ENCODE measurements around the gene PLEKHG5. TPM values are rescaled to one million over a fixed set of nuclear protein-coding genes. Genes with fewer than 3 reads are reported as not detected.
"Not testable (repeated sequence)": the region's sequence is repeated elsewhere in the genome, so short reads cannot be mapped to it uniquely, and the experiment has no call there.

PLEKHG5 gene
- total RNA-seq, 3 donors from 2014 or later, result 7.0 to 12.0 (median 11.8) TPM

- TF ChIP-seq POLR2A (IDR thresholded peaks at IDR 0.05), result no peak
- TF ChIP-seq POLR2AphosphoS5 (IDR thresholded peaks at IDR 0.05), result no peak
- TF ChIP-seq CTCF (IDR thresholded peaks at IDR 0.05), result no peak
- Histone ChIP-seq H3K4me1 (peaks cover 10 to 14% of the 10 kb centered on the region in 2 donors), H3K36me3 (no peaks in the 10 kb centered on the region), H3K4me3 (peak overlapping the region in 2 of 3 donors; percentile 64 to 92), H3K27me3 (no peaks in the 10 kb centered on the region), H3K27ac (peak overlapping the region; percentile 10 to 48), H3K9me3 (no peaks in the 10 kb centered on the region)
- DNase-seq (ENCODE audit: low spot score in 2 of 2), result no peak
- intact Hi-C loops (cut with DNase I; ENCODE audit: low total_unique reads), result loop anchor here (10.0 kb wide), 1 partner anchor 149 kb away; no protein-coding TSS in a partner anchor
These were observed 4.3 kb upstream of the PLEKHG5 start for GRCh38 chr1:6495540-6496364.

- DNase-seq (ENCODE audit: low spot score in 2 of 2), result no peak
- Histone ChIP-seq H3K4me1 (peaks cover 10 to 14% of the 10 kb centered on the region in 2 donors), H3K9me3 (no peaks in the 10 kb centered on the region), H3K4me3 (no peak overlapping the region), H3K27ac (peak overlapping the region; percentile 15 to 48), H3K27me3 (no peaks in the 10 kb centered on the region), H3K36me3 (no peaks in the 10 kb centered on the region)
- intact Hi-C loops (cut with DNase I; ENCODE audit: low total_unique reads), result loop anchor here (10.0 kb wide), 1 partner anchor 150 kb away; no protein-coding TSS in a partner anchor
- TF ChIP-seq POLR2A (IDR thresholded peaks at IDR 0.05) (no peak), POLR2AphosphoS5 (IDR thresholded peaks at IDR 0.05) (no peak)
These were observed 3.6 kb upstream of the PLEKHG5 start for GRCh38 chr1:6495041-6495441.

GRCh38 chr1:6494627-6495026, 3.2 kb upstream of the PLEKHG5 start:
- TF ChIP-seq POLR2AphosphoS5 (IDR thresholded peaks at IDR 0.05), result no peak
- TF ChIP-seq POLR2A (IDR thresholded peaks at IDR 0.05), result no peak
- no peak for TF ChIP-seq CTCF (IDR thresholded peaks at IDR 0.05)
- H3K4me3 ChIP-seq, result no peak overlapping the region
- no peaks in the 10 kb centered on the region for H3K27me3 ChIP-seq
- no peaks in the 10 kb centered on the region for H3K9me3 ChIP-seq
- intact Hi-C loops (cut with DNase I; ENCODE audit: low total_unique reads), result loop anchor here (10.0 kb wide), 1 partner anchor 150 kb away; no protein-coding TSS in a partner anchor
- no peak for DNase-seq (ENCODE audit: low spot score in 2 of 2)
- H3K36me3 ChIP-seq, result no peaks in the 10 kb centered on the region
- peaks cover 10 to 14% of the 10 kb centered on the region in 2 donors for H3K4me1 ChIP-seq
- peak overlapping the region; percentile 15 to 48 for H3K27ac ChIP-seq

- DNase-seq (ENCODE audit: low spot score in 2 of 2); H3K27ac ChIP-seq; H3K36me3 ChIP-seq; H3K4me3 ChIP-seq; H3K9me3 ChIP-seq; H3K27me3 ChIP-seq: not testable (repeated sequence)
- H3K4me1 ChIP-seq, result peaks cover 10 to 14% of the 10 kb centered on the region in 2 donors
- intact Hi-C loops (cut with DNase I; ENCODE audit: low total_unique reads), result loop anchor here (10.0 kb wide), 1 partner anchor 151 kb away; no protein-coding TSS in a partner anchor
These were observed 2.4 kb upstream of the PLEKHG5 start for GRCh38 chr1:6493834-6494223.

- H3K4me1 ChIP-seq, result peaks cover 6 to 10% of the 10 kb centered on the region in 2 donors
- H3K27ac ChIP-seq, result peak overlapping the region; percentile 82 to 86
- H3K36me3 ChIP-seq, result no peaks in the 10 kb centered on the region
- no peaks in the 10 kb centered on the region for H3K27me3 ChIP-seq
- DNase-seq (ENCODE audit: low spot score in 2 of 2), result no peak
- no peak for TF ChIP-seq POLR2AphosphoS5 (IDR thresholded peaks at IDR 0.05)
- no peak for TF ChIP-seq CTCF (IDR thresholded peaks at IDR 0.05)
- TF ChIP-seq POLR2A (IDR thresholded peaks at IDR 0.05), result no peak
- H3K4me3 ChIP-seq, result no peak overlapping the region
- H3K9me3 ChIP-seq, result no peaks in the 10 kb centered on the region
- intact Hi-C loops (cut with DNase I; ENCODE audit: low total_unique reads), result loop anchor here (10.0 kb wide), 1 partner anchor 153 kb away; no protein-coding TSS in a partner anchor
These were observed 499 bp upstream of the PLEKHG5 start for GRCh38 chr1:6491966-6492365.

GRCh38 chr1:6491081-6491449, 402 bp downstream of the PLEKHG5 start:
- TF ChIP-seq POLR2A (IDR thresholded peaks at IDR 0.05), result no peak
- TF ChIP-seq POLR2AphosphoS5 (IDR thresholded peaks at IDR 0.05), result no peak
- no peak for TF ChIP-seq CTCF (IDR thresholded peaks at IDR 0.05)
- no peaks in the 10 kb centered on the region for H3K9me3 ChIP-seq
- no peak for DNase-seq (ENCODE audit: low spot score in 2 of 2)
- H3K36me3 ChIP-seq, result no peaks in the 10 kb centered on the region
- no peaks in the 10 kb centered on the region for H3K27me3 ChIP-seq
- intact Hi-C loops (cut with DNase I; ENCODE audit: low total_unique reads), result loop anchor here (10.0 kb wide), 1 partner anchor 154 kb away; no protein-coding TSS in a partner anchor
- peak overlapping the region; percentile 82 to 86 for H3K27ac ChIP-seq
- peaks cover 1 to 8% of the 10 kb centered on the region in 2 donors for H3K4me1 ChIP-seq
- peak overlapping the region; percentile 40 to 75 (median 71) for H3K4me3 ChIP-seq
